Measurements from ENCODE around the gene TBC1D2B.
"Not testable (repeated sequence)": the region's sequence is repeated elsewhere in the genome, so short reads cannot be mapped to it uniquely, and the experiment has no call there.

TBC1D2B gene

GRCh38 chr15:77985031-77985930 lies 92.2 kb downstream of the TBC1D2B start:
- no peak for DNase-seq

- DNase-seq, result no peak
These were observed 93.1 kb downstream of the TBC1D2B start for GRCh38 chr15:77984446-77984861.

GRCh38 chr15:77983708-77984445 lies 93.6 kb downstream of the TBC1D2B start:
- no peak for DNase-seq

- DNase-seq, result no peak
These were observed 94.3 kb downstream of the TBC1D2B start for GRCh38 chr15:77983091-77983707.

- DNase-seq, result no peak
These were observed 95.4 kb downstream of the TBC1D2B start for GRCh38 chr15:77982127-77982490.

GRCh38 chr15:77981281-77982126 lies 96.0 kb downstream of the TBC1D2B start:
- no peak for DNase-seq

- DNase-seq, result not testable (repeated sequence)
These were observed 96.8 kb downstream of the TBC1D2B start for GRCh38 chr15:77980674-77981073.

GRCh38 chr15:77980098-77980497 lies 97.4 kb downstream of the TBC1D2B start:
- no peak for DNase-seq

- DNase-seq, result not testable (repeated sequence)
These were observed 98.4 kb downstream of the TBC1D2B start for GRCh38 chr15:77979157-77979556.

GRCh38 chr15:77978759-77979145 lies 98.8 kb downstream of the TBC1D2B start:
- not testable (repeated sequence) for DNase-seq

- DNase-seq, result not testable (repeated sequence)
These were observed 99.4 kb downstream of the TBC1D2B start for GRCh38 chr15:77977903-77978758.

- DNase-seq, result not testable (repeated sequence)
These were observed 100.6 kb downstream of the TBC1D2B start for GRCh38 chr15:77976760-77977525.

- not testable (repeated sequence) for DNase-seq
These were observed 101.4 kb downstream of the TBC1D2B start for GRCh38 chr15:77976095-77976450.

- no peak for DNase-seq
These were observed 102.0 kb downstream of the TBC1D2B start for GRCh38 chr15:77975332-77976094.

- DNase-seq, result no peak
These were observed 102.8 kb downstream of the TBC1D2B start for GRCh38 chr15:77974416-77975331.

- DNase-seq, result no peak
These were observed 103.5 kb downstream of the TBC1D2B start for GRCh38 chr15:77974098-77974414.

GRCh38 chr15:77973273-77974097 lies 104.0 kb downstream of the TBC1D2B start:
- not testable (repeated sequence) for DNase-seq

GRCh38 chr15:77972706-77973105 lies 104.8 kb downstream of the TBC1D2B start:
- DNase-seq, result not testable (repeated sequence)
